ENCODE data around the gene RFLNA. TPM values are rescaled to one million over a fixed set of nuclear protein-coding genes. Genes with fewer than 3 reads are reported as not detected.

The RFLNA gene
- total and polyA plus RNA-seq, 2 of the 13 experiments (the other 11 are each of a cell fraction or from before 2014, with no cell fraction given), result not detected

DNA sequence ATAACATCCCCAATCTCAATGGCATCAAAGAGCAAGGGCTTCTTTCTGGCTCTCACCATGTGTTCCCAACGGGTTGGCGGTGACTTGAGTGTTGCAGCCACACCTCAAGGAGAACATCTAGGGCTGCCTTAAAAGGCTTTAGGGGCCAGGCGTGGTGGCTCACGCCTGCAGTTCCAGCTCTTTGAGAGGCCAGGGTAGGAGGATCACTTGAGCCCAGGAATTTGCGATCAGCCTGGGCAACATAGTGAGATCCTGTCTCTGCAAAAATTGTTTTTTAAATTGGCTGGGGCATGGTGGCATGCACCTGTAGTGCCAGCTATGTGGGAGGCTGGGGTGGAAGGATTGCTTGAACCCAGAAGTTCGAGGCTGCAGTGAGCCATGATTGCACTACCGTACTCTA, 14.9 kb downstream of the RFLNA start:
- Histone ChIP-seq H3K79me2 (ENCODE audit: insufficient read depth, low read length) (no peaks in the 10 kb centered on the region), H3K4me3 (replicated peaks in 1 of 3; ENCODE audit: insufficient read depth in 1 of 3, low read depth in 2 of 3, low read length in 3 of 3) (no peak overlapping the region), H3K9ac (ENCODE audit: insufficient read depth, low read depth, low read length) (no peak overlapping the region), H3K36me3 (replicated peaks in 1 of 2; ENCODE audit: control insufficient read depth in 1 of 2, insufficient read depth in 2 of 2, low read length in 2 of 2) (no peaks in the 10 kb centered on the region), H2AFZ (ENCODE audit: low read length) (no peak overlapping the region), H3K9me3 (ENCODE audit: low read length) (no peaks in the 10 kb centered on the region), H3K4me1 (ENCODE audit: insufficient read depth, low read length) (no peaks in the 10 kb centered on the region), H3K27me3 (ENCODE audit: control insufficient read depth in 1 of 2, insufficient read depth in 2 of 2, low read length in 2 of 2) (peaks cover 4 to 29% of the 10 kb centered on the region in 2 experiments; a peak in 4 of 5 replicates), H3K27ac (ENCODE audit: extremely low read length, insufficient read depth, low read length) (no peak overlapping the region), H4K20me1 (ENCODE audit: insufficient read depth, low read length) (no peaks in the 10 kb centered on the region), H3K4me2 (ENCODE audit: low read depth, low read length) (no peak overlapping the region)
- intact Hi-C loops (cut with micrococcal nuclease; ENCODE audit: unreplicated experiment), result no loop called here
- in situ Hi-C loops (cut with HindIII; ENCODE audit: extremely low pct_ligation_motif_present, low pct_unique_long_range_greater_than_20kb), result no loop called here
- 36% methylated on average over 5 of the region's 7 CpGs for WGBS (ENCODE audit: low lambda C conversion rate)
- DNase-seq (ENCODE audit: low spot score) (no peak), FAIRE-seq (no peak), ATAC-seq (no peak)
- ChIA-PET POLR2A (no interaction called here), CTCF (ENCODE audit: low intra/inter-chr PET ratio, low total read pairs) (no interaction called here)
- no TSS peak for BruUV-seq (replicated peaks)
- TF ChIP-seq, protein P1, sequence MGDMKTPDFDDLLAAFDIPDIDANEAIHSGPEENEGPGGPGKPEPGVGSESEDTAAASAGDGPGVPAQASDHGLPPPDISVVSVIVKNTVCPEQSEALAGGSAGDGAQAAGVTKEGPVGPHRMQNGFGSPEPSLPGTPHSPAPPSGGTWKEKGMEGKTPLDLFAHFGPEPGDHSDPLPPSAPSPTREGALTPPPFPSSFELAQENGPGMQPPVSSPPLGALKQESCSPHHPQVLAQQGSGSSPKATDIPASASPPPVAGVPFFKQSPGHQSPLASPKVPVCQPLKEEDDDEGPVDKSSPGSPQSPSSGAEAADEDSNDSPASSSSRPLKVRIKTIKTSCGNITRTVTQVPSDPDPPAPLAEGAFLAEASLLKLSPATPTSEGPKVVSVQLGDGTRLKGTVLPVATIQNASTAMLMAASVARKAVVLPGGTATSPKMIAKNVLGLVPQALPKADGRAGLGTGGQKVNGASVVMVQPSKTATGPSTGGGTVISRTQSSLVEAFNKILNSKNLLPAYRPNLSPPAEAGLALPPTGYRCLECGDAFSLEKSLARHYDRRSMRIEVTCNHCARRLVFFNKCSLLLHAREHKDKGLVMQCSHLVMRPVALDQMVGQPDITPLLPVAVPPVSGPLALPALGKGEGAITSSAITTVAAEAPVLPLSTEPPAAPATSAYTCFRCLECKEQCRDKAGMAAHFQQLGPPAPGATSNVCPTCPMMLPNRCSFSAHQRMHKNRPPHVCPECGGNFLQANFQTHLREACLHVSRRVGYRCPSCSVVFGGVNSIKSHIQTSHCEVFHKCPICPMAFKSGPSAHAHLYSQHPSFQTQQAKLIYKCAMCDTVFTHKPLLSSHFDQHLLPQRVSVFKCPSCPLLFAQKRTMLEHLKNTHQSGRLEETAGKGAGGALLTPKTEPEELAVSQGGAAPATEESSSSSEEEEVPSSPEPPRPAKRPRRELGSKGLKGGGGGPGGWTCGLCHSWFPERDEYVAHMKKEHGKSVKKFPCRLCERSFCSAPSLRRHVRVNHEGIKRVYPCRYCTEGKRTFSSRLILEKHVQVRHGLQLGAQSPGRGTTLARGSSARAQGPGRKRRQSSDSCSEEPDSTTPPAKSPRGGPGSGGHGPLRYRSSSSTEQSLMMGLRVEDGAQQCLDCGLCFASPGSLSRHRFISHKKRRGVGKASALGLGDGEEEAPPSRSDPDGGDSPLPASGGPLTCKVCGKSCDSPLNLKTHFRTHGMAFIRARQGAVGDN (CRISPR knock-in tag; IDR thresholded peaks at IDR 0.05), result no peak
- TF ChIP-seq ZNF430 (CRISPR knock-in tag; IDR thresholded peaks at IDR 0.05), result no peak
- no peak for TF ChIP-seq SIX4 (CRISPR knock-in tag; IDR thresholded peaks at IDR 0.05)
- TF ChIP-seq, protein P2, sequence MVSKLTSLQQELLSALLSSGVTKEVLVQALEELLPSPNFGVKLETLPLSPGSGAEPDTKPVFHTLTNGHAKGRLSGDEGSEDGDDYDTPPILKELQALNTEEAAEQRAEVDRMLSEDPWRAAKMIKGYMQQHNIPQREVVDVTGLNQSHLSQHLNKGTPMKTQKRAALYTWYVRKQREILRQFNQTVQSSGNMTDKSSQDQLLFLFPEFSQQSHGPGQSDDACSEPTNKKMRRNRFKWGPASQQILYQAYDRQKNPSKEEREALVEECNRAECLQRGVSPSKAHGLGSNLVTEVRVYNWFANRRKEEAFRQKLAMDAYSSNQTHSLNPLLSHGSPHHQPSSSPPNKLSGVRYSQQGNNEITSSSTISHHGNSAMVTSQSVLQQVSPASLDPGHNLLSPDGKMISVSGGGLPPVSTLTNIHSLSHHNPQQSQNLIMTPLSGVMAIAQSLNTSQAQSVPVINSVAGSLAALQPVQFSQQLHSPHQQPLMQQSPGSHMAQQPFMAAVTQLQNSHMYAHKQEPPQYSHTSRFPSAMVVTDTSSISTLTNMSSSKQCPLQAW (CRISPR knock-in tag; IDR thresholded peaks at IDR 0.05), result no peak
- no peak for TF ChIP-seq ZSCAN21 (CRISPR knock-in tag; IDR thresholded peaks at IDR 0.05; ENCODE audit: borderline replicate concordance)
- TF ChIP-seq BRD4 (CRISPR knock-in tag; IDR thresholded peaks at IDR 0.05), result no peak
- TF ChIP-seq, protein P3, sequence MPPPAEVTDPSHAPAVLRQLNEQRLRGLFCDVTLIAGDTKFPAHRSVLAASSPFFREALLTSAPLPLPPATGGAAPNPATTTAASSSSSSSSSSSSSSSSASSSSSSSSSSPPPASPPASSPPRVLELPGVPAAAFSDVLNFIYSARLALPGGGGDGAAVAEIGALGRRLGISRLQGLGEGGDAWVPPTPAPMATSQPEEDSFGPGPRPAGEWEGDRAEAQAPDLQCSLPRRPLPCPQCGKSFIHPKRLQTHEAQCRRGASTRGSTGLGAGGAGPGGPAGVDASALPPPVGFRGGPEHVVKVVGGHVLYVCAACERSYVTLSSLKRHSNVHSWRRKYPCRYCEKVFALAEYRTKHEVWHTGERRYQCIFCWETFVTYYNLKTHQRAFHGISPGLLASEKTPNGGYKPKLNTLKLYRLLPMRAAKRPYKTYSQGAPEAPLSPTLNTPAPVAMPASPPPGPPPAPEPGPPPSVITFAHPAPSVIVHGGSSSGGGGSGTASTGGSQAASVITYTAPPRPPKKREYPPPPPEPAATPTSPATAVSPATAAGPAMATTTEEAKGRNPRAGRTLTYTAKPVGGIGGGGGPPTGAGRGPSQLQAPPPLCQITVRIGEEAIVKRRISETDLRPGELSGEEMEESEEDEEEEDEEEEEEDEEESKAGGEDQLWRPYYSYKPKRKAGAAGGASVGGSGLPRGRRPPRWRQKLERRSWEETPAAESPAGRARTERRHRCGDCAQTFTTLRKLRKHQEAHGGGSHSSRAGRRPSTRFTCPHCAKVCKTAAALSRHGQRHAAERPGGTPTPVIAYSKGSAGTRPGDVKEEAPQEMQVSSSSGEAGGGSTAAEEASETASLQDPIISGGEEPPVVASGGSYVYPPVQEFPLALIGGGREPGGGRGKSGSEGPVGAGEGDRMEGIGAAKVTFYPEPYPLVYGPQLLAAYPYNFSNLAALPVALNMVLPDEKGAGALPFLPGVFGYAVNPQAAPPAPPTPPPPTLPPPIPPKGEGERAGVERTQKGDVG (CRISPR knock-in tag; IDR thresholded peaks at IDR 0.05; ENCODE audit: borderline replicate concordance), result no peak
- no peak for TF ChIP-seq ZEB1 (IDR thresholded peaks at IDR 0.05; ENCODE audit: insufficient replicate concordance, low read depth)
- TF ChIP-seq ZNF841 (CRISPR knock-in tag; IDR thresholded peaks at IDR 0.05; ENCODE audit: borderline replicate concordance), result no peak
- no peak for TF ChIP-seq ZSCAN20 (CRISPR knock-in tag; IDR thresholded peaks at IDR 0.05; ENCODE audit: borderline replicate concordance)
- TF ChIP-seq HNRNPK (IDR thresholded peaks at IDR 0.05; ENCODE audit: low read depth, low read length, poor library complexity, severe bottlenecking), result no peak
- TF ChIP-seq, protein P4, sequence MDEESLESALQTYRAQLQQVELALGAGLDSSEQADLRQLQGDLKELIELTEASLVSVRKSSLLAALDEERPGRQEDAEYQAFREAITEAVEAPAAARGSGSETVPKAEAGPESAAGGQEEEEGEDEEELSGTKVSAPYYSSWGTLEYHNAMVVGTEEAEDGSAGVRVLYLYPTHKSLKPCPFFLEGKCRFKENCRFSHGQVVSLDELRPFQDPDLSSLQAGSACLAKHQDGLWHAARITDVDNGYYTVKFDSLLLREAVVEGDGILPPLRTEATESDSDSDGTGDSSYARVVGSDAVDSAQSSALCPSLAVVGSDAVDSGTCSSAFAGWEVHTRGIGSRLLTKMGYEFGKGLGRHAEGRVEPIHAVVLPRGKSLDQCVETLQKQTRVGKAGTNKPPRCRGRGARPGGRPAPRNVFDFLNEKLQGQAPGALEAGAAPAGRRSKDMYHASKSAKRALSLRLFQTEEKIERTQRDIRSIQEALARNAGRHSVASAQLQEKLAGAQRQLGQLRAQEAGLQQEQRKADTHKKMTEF (CRISPR knock-in tag; IDR thresholded peaks at IDR 0.05), result no peak
- no peak for TF ChIP-seq NFE2L2 (IDR thresholded peaks at IDR 0.05; ENCODE audit: low read length)
- no peak for TF ChIP-seq PHF8 (CRISPR knock-in tag; IDR thresholded peaks at IDR 0.05)
- no peak for TF ChIP-seq ZNF263 (CRISPR knock-in tag; IDR thresholded peaks at IDR 0.05)
